Measurements from ENCODE around the gene CLCN4.

GRCh38 chrX:10199212-10199611, 42.4 kb downstream of the CLCN4 start:
- TF ChIP-seq CTCF (IDR thresholded peaks at IDR 0.05): no peak
- no peak for TF ChIP-seq ZFX (IDR thresholded peaks at IDR 0.05; ENCODE audit: borderline replicate concordance)

Data from 22Rv1 (cell line).